Mucosa of stomach (tissue), 1 donor: ENCODE data around the gene PRKACA.
A peak's percentile ranks its signal among the peaks of the same experiment; 100 is the strongest.
"Not testable (repeated sequence)": the region's sequence is repeated elsewhere in the genome, so short reads cannot be mapped to it uniquely, and the experiment has no call there.

ENCODE experiments used
- H3K27me3 ChIP-seq: one replicate; pipeline ENCODE4 v1.7.0; 2013; ENCODE audit warnings: mild to moderate bottlenecking, low read length; ENCODE audit not compliant: control insufficient read depth, insufficient read depth
- H3K36me3 ChIP-seq: one replicate; pipeline ENCODE4 v1.7.0; 2013; ENCODE audit warnings: low read length; ENCODE audit not compliant: control insufficient read depth, insufficient read depth
- H3K4me1 ChIP-seq: one replicate; pipeline ENCODE4 v1.7.0; 2013; ENCODE audit warnings: mild to moderate bottlenecking, low read length; ENCODE audit not compliant: control insufficient read depth, insufficient read depth
- H3K4me3 ChIP-seq: one replicate; pipeline ENCODE4 v1.7.0; 2013; ENCODE audit warnings: low read length
- H3K9ac ChIP-seq: one replicate; pipeline ENCODE4 v1.7.0; 2013; ENCODE audit warnings: mild to moderate bottlenecking, low read length, moderate library complexity
- H3K9me3 ChIP-seq: one replicate; pipeline ENCODE4 v1.7.0; 2013; ENCODE audit warnings: mild to moderate bottlenecking, low read length, moderate library complexity; ENCODE audit not compliant: control insufficient read depth
- donor health status: Pancreatic carcinoma.

The PRKACA gene

GRCh38 chr19:14156122-14156521 lies 38.6 kb upstream of the PRKACA start:
- H3K36me3 ChIP-seq: peaks cover 8% of the 10 kb centered on the region
- no peaks in the 10 kb centered on the region for H3K9me3 ChIP-seq
- no peaks in the 10 kb centered on the region for H3K4me1 ChIP-seq
- no peak overlapping the region for H3K4me3 ChIP-seq
- no peak overlapping the region for H3K9ac ChIP-seq
- no peaks in the 10 kb centered on the region for H3K27me3 ChIP-seq

GRCh38 chr19:14155371-14155770 lies 37.8 kb upstream of the PRKACA start:
- no peaks in the 10 kb centered on the region for H3K9me3 ChIP-seq
- H3K27me3 ChIP-seq: no peaks in the 10 kb centered on the region
- H3K36me3 ChIP-seq: peaks cover 8% of the 10 kb centered on the region
- H3K9ac ChIP-seq: no peak overlapping the region
- H3K4me3 ChIP-seq: no peak overlapping the region
- H3K4me1 ChIP-seq: peaks cover 1% of the 10 kb centered on the region

GRCh38 chr19:14152713-14153112 lies 35.2 kb upstream of the PRKACA start:
- no peaks in the 10 kb centered on the region for H3K27me3 ChIP-seq
- no peak overlapping the region for H3K9ac ChIP-seq
- no peak overlapping the region for H3K4me3 ChIP-seq
- H3K4me1 ChIP-seq: peaks cover 23% of the 10 kb centered on the region
- H3K9me3 ChIP-seq: no peaks in the 10 kb centered on the region
- H3K36me3 ChIP-seq: peaks cover 7% of the 10 kb centered on the region

- Histone ChIP-seq H3K9ac (no peak overlapping the region), H3K36me3 (no peaks in the 10 kb centered on the region), H3K27me3 (no peaks in the 10 kb centered on the region), H3K4me3 (no peak overlapping the region), H3K9me3 (no peaks in the 10 kb centered on the region), H3K4me1 (peaks cover 23% of the 10 kb centered on the region)
Observed at GRCh38 chr19:14150770-14151661, 33.5 kb upstream of the PRKACA start.

- Histone ChIP-seq H3K9ac (no peak overlapping the region), H3K4me1 (peaks cover 23% of the 10 kb centered on the region), H3K4me3 (no peak overlapping the region), H3K36me3 (no peaks in the 10 kb centered on the region), H3K9me3 (no peaks in the 10 kb centered on the region), H3K27me3 (no peaks in the 10 kb centered on the region)
Observed at GRCh38 chr19:14150041-14150769, 32.6 kb upstream of the PRKACA start.

- Histone ChIP-seq H3K4me3 (no peak overlapping the region), H3K36me3 (no peaks in the 10 kb centered on the region), H3K4me1 (peaks cover 23% of the 10 kb centered on the region), H3K9ac (peak overlapping the region; percentile 53), H3K27me3 (no peaks in the 10 kb centered on the region), H3K9me3 (no peaks in the 10 kb centered on the region)
Observed at GRCh38 chr19:14149509-14149994, 32.0 kb upstream of the PRKACA start.

- Histone ChIP-seq H3K36me3 (no peaks in the 10 kb centered on the region), H3K27me3 (no peaks in the 10 kb centered on the region), H3K9me3 (no peaks in the 10 kb centered on the region), H3K4me3 (no peak overlapping the region), H3K9ac (peak overlapping the region; percentile 53), H3K4me1 (peaks cover 23% of the 10 kb centered on the region)
Observed at GRCh38 chr19:14148751-14149410, 31.3 kb upstream of the PRKACA start.

GRCh38 chr19:14147797-14148605 lies 30.4 kb upstream of the PRKACA start:
- no peaks in the 10 kb centered on the region for H3K27me3 ChIP-seq
- H3K36me3 ChIP-seq: no peaks in the 10 kb centered on the region
- H3K4me3 ChIP-seq: no peak overlapping the region
- H3K9me3 ChIP-seq: no peaks in the 10 kb centered on the region
- peaks cover 23% of the 10 kb centered on the region for H3K4me1 ChIP-seq
- peak overlapping the region; percentile 47 for H3K9ac ChIP-seq

GRCh38 chr19:14146789-14147216 lies 29.2 kb upstream of the PRKACA start:
- H3K9me3 ChIP-seq: no peaks in the 10 kb centered on the region
- H3K4me1 ChIP-seq: peaks cover 23% of the 10 kb centered on the region
- H3K9ac ChIP-seq: no peak overlapping the region

GRCh38 chr19:14146169-14146568 lies 28.6 kb upstream of the PRKACA start:
- not testable (repeated sequence) for H3K9ac ChIP-seq, H3K27me3 ChIP-seq, H3K36me3 ChIP-seq, H3K9me3 ChIP-seq, H3K4me3 ChIP-seq
- peaks cover 23% of the 10 kb centered on the region for H3K4me1 ChIP-seq

More at GRCh38 chr19:14146789-14147216, 29.2 kb upstream of the PRKACA start:
- Histone ChIP-seq H3K36me3 (no peaks in the 10 kb centered on the region), H3K4me3 (no peak overlapping the region), H3K27me3 (no peaks in the 10 kb centered on the region)

GRCh38 chr19:14145381-14145780 lies 27.8 kb upstream of the PRKACA start:
- H3K27me3 ChIP-seq: no peaks in the 10 kb centered on the region
- no peak overlapping the region for H3K4me3 ChIP-seq
- no peak overlapping the region for H3K9ac ChIP-seq
- H3K4me1 ChIP-seq: peaks cover 21% of the 10 kb centered on the region
- H3K9me3 ChIP-seq: no peaks in the 10 kb centered on the region
- no peaks in the 10 kb centered on the region for H3K36me3 ChIP-seq
